SH-SY5Y (cell line): ENCODE measurements around the gene NDUFC1.

Experiments
- GATA2 ChIP-seq: IDR thresholded peaks from 2 replicates; pipeline ENCODE4 v1.6.1; 2011; ENCODE audit warnings: mild to moderate bottlenecking, low read depth, low read length
- GATA3 ChIP-seq: IDR thresholded peaks from 2 replicates; pipeline ENCODE4 v1.6.1; 2011; ENCODE audit warnings: low read depth, mild to moderate bottlenecking, low read length, moderate library complexity

DNA sequence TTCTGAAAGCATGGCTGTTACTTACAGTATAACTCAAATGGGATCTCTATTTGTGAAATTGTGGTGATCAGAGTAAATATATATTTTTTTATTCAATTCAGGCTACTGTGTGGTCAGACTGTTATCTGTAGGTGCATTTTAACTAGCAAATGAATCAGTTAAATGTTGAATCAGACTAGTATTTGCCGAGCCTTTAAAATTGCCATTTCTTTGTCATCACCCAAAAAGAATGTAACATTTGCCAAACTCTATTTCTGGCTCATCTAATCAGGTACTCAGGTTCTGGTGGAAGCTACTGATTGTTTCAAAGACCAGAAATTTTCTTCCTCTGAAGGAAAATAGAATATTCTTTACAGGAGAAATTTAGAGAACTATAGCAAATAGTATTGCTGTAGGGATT is 2.7 kb downstream of the NDUFC1 start:
- no peak for TF ChIP-seq GATA3
- no peak for TF ChIP-seq GATA2
